ENCODE results near the gene LMAN1L.

The LMAN1L gene

DNA sequence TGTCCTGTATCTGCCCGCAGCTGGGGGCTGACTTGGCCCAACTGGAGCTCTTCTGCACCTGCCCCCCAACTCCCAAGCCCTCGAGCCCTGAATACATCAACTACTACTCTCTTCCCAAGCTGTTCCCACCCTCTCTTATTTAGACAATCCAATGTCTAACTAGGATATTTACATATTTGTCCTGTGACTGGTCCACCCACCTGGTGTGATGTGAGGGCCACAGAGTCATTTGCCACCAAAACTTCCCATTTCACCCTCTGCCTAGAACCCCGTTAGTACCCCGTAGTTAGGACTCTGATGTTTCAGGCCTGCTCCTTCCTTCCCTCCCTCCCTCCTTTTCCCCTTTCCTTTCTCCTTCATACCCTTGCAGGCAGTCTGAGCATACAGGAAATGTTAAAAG, 20.2 kb downstream of the LMAN1L start:
- TF ChIP-seq, protein P1, sequence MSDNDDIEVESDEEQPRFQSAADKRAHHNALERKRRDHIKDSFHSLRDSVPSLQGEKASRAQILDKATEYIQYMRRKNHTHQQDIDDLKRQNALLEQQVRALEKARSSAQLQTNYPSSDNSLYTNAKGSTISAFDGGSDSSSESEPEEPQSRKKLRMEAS (IDR thresholded peaks at IDR 0.05; ENCODE audit: low read depth, low read length): no peak
- TF ChIP-seq POLR2A (IDR thresholded peaks at IDR 0.05; ENCODE audit: extremely low read depth, insufficient read length) (no peak), MYC (IDR thresholded peaks at IDR 0.05; ENCODE audit: low read depth, low read length) (no peak)
- TF ChIP-seq, protein P2, sequence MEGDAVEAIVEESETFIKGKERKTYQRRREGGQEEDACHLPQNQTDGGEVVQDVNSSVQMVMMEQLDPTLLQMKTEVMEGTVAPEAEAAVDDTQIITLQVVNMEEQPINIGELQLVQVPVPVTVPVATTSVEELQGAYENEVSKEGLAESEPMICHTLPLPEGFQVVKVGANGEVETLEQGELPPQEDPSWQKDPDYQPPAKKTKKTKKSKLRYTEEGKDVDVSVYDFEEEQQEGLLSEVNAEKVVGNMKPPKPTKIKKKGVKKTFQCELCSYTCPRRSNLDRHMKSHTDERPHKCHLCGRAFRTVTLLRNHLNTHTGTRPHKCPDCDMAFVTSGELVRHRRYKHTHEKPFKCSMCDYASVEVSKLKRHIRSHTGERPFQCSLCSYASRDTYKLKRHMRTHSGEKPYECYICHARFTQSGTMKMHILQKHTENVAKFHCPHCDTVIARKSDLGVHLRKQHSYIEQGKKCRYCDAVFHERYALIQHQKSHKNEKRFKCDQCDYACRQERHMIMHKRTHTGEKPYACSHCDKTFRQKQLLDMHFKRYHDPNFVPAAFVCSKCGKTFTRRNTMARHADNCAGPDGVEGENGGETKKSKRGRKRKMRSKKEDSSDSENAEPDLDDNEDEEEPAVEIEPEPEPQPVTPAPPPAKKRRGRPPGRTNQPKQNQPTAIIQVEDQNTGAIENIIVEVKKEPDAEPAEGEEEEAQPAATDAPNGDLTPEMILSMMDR (IDR thresholded peaks at IDR 0.05; ENCODE audit: low read depth, low read length): no peak
- DNase-seq (ENCODE audit: low read depth): no peak

DNA sequence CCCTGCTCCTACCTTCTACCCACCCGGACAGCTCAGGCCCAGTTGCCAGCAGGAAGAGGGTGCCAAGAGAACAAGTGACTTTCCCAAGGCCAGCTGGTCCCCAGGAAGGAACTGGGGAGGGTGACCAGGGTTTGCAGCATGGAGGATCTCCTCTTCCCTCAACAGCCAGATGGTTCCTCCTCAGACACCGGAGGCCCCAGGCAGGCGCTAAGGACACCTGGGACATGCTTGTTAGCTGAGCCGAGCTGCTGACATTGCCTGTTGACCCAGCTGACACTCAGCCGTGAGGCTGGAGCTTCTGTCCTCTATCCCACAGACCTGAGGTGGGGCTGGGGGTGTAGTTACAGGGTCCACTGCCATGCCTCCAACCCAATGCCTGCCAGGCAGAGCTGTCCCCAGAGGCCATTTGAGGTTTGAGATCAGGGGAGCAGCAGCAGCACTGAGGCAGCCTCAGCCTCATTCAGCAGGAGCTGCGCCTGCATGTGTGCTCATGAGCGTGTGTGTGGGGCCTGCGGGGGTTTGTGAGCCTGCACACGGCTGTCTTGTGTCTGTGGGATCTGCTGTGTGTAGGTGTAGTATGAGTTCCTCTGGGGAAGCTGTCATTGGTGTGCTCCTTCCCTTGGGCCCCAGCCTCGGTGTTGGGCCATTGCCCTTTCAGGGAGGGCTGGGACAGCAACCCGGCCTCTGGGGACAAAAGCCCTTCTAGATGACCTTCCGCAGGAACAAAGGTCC, 20.9 kb downstream of the LMAN1L start:
- TF ChIP-seq, protein P2 (IDR thresholded peaks at IDR 0.05; ENCODE audit: low read depth, low read length): no peak
- no peak for TF ChIP-seq MYC (IDR thresholded peaks at IDR 0.05; ENCODE audit: low read depth, low read length)
- TF ChIP-seq, protein P1 (IDR thresholded peaks at IDR 0.05; ENCODE audit: low read depth, low read length): no peak
- TF ChIP-seq POLR2A (IDR thresholded peaks at IDR 0.05; ENCODE audit: extremely low read depth, insufficient read length): no peak
- H3K4me3 ChIP-seq (ENCODE audit: low read depth, low read length): no peak overlapping the region
- DNase-seq (ENCODE audit: low read depth): peak; percentile 39

More for the DNA sequence above, 20.2 kb downstream of the LMAN1L start:
- no peak overlapping the region for H3K4me3 ChIP-seq (ENCODE audit: low read depth, low read length)

DNA sequence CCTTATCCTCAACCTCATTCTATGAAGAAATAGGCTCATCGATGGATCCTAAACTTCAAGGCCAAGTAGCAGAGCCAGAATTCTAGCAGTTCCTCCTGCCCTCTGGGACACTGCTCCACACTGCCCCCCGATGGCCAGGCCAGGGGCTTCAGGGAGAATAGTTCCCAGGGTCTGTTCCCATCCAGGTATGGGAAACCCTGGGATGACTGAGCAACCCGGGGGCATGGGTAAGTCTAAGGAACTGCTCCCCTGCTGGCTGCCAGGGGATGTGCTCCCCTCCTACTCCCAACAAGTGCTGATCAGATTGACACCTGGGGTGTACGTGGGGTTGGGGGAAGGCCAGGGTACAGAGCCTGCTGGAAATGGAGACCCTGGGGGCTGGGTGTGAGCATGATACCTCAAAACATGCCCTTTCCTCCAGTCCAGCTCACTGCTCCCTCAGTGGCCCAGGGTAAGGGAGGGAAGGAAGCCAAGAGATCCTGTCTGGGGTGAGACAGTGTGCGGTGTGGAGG, 22.7 kb downstream of the LMAN1L start:
- TF ChIP-seq, protein P1 (IDR thresholded peaks at IDR 0.05; ENCODE audit: low read depth, low read length): no peak
- TF ChIP-seq POLR2A (IDR thresholded peaks at IDR 0.05; ENCODE audit: extremely low read depth, insufficient read length) (no peak), MYC (IDR thresholded peaks at IDR 0.05; ENCODE audit: low read depth, low read length) (no peak)
- TF ChIP-seq, protein P2 (IDR thresholded peaks at IDR 0.05; ENCODE audit: low read depth, low read length): peak; percentile 97
- peak; percentile 62 for DNase-seq (ENCODE audit: low read depth)
- no peak overlapping the region for H3K4me3 ChIP-seq (ENCODE audit: low read depth, low read length)

DNA sequence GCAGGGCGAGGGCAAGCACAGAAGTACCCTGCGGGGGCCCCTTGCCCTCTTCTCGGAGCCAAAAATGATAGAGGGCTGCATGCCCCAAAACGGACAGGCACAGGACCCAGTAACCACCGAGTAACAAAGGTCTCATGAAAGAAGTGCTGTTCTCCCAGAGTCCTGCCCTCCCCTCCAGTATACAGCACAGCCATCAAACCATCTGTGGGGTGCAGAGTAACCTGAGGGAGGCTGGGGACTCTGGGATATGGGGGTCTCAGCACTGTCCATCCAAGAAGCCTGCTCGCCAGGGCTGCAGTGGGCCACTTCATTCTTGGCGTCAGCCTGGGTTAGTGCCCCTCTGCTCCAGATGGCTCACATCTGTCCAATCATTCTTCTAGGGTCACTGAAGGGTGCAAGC, 24.2 kb downstream of the LMAN1L start:
- DNase-seq (ENCODE audit: low read depth): no peak
- TF ChIP-seq, protein P1 (IDR thresholded peaks at IDR 0.05; ENCODE audit: low read depth, low read length): no peak
- TF ChIP-seq POLR2A (IDR thresholded peaks at IDR 0.05; ENCODE audit: extremely low read depth, insufficient read length) (no peak), MYC (IDR thresholded peaks at IDR 0.05; ENCODE audit: low read depth, low read length) (no peak)
- TF ChIP-seq, protein P2 (IDR thresholded peaks at IDR 0.05; ENCODE audit: low read depth, low read length): no peak
- no peak overlapping the region for H3K4me3 ChIP-seq (ENCODE audit: low read depth, low read length)

DNA sequence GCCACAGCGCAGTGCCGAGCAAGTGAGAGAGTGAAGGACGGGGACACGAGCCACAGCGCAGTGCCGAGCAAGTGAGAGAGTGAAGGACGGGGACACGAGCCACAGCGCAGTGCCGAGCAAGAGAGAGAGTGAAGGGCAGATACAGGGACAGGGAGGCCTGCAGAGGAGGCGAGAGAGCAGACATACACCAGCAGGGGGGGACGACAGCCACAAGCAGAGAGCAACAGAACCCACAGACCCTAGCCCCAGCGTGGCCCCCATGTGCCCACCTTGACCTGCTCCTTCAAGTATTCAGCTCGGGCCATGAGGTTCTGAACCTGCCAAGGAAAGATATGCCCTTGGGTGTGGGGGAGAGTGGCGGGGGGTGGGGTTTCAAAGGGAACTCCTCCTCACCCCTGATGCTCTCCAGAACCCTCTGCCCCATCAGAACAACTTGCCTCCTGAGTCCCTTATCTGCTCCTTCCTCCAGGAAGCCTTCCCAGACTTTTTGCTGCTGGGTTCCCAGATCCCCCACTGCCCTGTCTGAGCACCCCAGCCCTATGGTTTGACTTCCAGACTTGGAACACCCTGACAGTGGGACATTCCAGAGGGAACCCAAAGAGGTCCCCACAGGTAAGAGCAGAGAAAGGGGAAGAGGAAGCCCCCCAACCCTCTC, 25.0 kb downstream of the LMAN1L start:
- H3K4me3 ChIP-seq (ENCODE audit: low read depth, low read length): no peak overlapping the region
- no peak for DNase-seq (ENCODE audit: low read depth)
- TF ChIP-seq POLR2A (IDR thresholded peaks at IDR 0.05; ENCODE audit: extremely low read depth, insufficient read length) (no peak), MYC (IDR thresholded peaks at IDR 0.05; ENCODE audit: low read depth, low read length) (no peak)
- TF ChIP-seq, protein P1 (IDR thresholded peaks at IDR 0.05; ENCODE audit: low read depth, low read length): no peak
- TF ChIP-seq, protein P2 (IDR thresholded peaks at IDR 0.05; ENCODE audit: low read depth, low read length): no peak
